DND-41 (cell line): Measurements from ENCODE around the gene CENPH.
"Not testable (repeated sequence)": the region's sequence is repeated elsewhere in the genome, so short reads cannot be mapped to it uniquely, and the experiment has no call there.

Experiments
- CTCF ChIP-seq: IDR thresholded peaks from 2 replicates; pipeline ENCODE4 v1.5.1; 2012; ENCODE audit warnings: borderline replicate concordance, low read length, moderate library complexity, mild to moderate bottlenecking; ENCODE audit not compliant: poor library complexity, severe bottlenecking; ENCODE audit errors: extremely low read depth
- EZH2 ChIP-seq: IDR thresholded peaks from 3 replicates; pipeline ENCODE4 v1.6.1; 2012; ENCODE audit warnings: borderline replicate concordance, low read depth, mild to moderate bottlenecking, moderate library complexity, low read length, inconsistent platforms; ENCODE audit not compliant: severe bottlenecking

- TF ChIP-seq EZH2, CTCF: not testable (repeated sequence)
Measured at GRCh38 chr5:69220833-69221232, 31.4 kb downstream of the CENPH start.
